RPMI7951 (cell line): Measurements from ENCODE around the gene DPEP1. TPM values are rescaled to one million over a fixed set of nuclear protein-coding genes. Genes with fewer than 3 reads are reported as not detected.
"Not testable (repeated sequence)": the region's sequence is repeated elsewhere in the genome, so short reads cannot be mapped to it uniquely, and the experiment has no call there.

ENCODE experiments used
- DNase-seq: peaks from one replicate; pipeline ENCODE4 v3.0.0-alpha.2; 2012; ENCODE audit warnings: low read depth
- total RNA-seq: library from RNA; depleted of rRNA; stranded (reverse); fragments of >200 nt; shearing (Covaris generic); gene quantifications from 2 replicates; pipeline ENCODE4 v1.2.3, GENCODE V29; 2014

DPEP1 gene
- total RNA-seq, 1 experiment from 2014 or later, result 0.24 TPM

DNA sequence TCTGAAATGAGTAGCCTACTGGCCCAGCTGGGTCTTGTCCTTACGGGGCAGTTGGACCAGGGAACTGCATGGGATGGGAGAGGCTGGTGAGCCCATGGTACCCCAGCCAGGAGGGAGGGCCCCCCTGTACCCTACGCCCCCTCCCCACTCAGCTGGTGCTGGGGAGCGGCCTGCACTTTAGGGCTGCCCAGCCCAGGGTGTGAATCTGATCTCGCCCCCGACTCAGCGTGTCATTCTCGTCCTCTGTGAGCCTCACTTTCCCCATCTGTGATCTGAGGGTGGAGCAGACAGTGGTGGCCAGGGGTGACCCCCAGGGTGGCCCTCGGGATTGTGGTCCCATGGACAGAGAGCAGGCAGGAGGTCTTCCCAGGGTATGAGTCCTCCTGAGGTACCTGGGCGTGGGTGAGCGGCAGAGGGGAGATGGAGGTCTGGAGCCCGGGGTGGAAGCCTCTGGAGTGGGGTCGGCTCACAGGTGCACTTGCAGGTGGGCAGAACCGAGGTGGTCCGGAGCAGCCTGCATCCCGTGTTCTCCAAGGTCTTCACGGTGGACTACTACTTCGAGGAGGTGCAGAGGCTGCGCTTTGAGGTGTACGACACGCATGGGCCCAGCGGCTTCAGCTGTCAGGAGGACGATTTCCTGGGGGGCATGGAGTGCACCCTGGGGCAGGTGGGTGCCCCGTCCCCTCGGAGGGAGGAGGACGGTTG, 36.2 kb upstream of the DPEP1 start:
- DNase-seq, result no peak

DNA sequence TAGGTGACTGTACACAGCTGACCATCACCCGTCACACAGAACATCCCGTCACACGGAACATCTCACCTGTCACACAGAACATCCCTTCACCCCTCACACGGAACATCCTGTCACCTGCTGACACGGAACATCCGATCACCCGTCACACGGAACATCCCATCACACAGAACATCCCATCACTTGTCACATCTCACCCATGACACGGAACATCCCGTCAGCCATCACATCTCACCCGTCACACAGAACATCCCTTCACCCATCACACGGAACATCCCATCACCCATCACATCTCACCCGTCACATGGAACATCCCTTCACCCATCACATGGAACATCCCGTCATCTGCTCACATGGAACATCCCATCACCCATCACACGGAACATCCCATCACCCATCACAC, 34.1 kb upstream of the DPEP1 start:
- no peak for DNase-seq

- peak; percentile 99 for DNase-seq
These were observed 32.3 kb upstream of the DPEP1 start for GRCh38 chr16:89581045-89581695.

DNA sequence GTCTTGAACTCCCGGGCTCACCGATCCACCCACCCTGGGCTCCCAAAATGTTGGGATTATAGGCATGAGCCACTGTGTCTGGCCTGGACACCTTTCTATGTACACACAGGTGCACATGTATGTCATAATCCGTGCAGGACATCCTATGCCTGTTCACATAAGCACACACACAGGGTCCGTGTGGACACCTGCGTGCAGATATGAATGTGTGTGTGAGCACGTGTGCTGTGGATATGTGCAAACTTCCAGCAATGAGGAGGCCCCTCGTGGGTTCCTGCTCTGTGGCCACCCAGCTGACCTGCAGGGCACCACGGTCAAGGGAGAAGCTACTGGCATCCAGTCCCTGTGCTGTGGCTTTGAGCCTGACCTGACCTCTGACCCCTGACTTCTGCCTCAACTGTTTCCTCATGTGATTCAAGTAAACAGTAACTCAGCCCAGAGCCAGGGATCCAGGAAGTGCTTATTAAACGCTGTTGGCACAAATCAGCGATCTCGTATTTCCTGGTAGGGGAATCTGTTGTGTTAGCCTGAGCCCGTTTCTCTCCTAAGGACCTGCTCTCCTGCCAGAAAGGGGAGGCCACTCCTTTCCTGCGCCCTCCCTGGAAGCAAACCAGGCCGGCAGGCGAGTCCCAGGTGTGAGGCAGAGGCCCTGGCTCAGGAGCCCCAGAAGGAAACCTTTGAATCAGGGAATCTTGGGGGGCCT, 31.4 kb upstream of the DPEP1 start:
- peak; percentile 47 for DNase-seq

GRCh38 chr16:89582614-89583196, 30.7 kb upstream of the DPEP1 start:
- no peak for DNase-seq

DNA sequence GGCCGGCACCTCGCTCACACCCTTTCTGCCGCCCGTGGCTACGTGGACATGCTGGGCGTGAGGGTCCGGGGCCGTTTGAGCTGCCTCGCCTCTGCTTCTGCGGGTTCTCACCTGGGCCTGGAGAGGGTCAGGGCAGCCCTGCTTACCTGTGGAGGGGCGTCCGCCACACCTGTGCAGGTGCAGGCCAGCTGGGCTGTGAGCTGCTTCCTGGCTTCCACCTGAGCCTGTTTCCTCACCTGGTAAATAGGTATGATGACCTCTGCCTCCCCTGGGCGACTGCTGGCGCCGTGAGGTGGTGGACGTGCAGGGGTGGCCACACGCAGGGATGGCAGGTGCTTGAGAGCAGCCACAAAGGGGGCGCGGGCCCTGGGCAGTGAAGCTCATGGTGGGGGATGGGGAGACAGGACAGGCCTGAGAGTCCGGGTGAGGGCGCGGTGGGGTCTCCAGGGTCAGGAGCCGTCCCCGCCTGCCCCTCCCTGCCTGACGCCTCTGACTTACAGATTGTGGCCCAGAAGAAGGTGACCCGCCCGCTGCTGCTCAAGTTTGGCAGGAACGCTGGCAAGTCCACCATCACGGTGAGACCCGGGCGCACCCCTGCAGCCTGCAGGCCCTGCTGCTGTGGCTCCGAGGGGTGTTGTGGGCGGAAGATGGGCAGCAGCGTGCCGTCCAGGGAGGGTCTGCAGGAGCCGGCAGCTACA, 30.1 kb upstream of the DPEP1 start:
- no peak for DNase-seq

DNA sequence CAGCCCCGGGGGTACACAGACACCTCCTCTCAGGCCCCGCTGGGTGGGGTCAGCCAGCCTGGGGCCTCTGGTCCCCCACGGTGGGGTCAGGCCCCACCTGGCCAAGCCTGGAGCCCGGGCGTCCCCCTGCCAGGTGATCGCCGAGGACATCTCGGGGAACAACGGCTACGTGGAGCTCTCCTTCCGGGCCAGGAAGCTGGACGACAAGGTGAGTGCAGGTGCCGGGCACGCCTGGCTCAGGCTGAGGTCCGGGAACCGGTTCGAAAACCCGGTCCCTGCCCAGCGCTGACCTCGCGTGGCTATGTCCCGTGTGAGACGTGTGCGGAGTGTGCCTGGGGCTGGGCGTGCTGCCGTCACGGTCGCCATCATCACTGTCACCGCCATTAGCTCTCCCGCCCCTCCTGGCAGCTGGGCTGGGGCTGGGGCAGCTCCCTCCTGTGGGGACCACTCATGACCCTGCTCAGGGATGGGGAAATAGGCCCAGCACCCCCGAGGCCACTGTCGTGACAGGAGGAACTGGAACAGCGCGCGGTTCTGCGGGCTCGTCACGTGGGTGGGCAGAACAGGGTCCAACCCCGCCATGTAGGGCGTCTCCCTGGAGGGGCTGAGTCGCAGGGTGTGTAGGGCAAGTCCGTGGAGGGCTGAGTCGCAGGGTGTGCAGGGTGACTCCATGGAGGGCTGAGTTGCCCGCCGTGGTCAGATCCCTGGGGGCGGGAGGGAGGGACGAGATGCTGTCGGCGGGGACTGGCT, 29.4 kb upstream of the DPEP1 start:
- no peak for DNase-seq

DNA sequence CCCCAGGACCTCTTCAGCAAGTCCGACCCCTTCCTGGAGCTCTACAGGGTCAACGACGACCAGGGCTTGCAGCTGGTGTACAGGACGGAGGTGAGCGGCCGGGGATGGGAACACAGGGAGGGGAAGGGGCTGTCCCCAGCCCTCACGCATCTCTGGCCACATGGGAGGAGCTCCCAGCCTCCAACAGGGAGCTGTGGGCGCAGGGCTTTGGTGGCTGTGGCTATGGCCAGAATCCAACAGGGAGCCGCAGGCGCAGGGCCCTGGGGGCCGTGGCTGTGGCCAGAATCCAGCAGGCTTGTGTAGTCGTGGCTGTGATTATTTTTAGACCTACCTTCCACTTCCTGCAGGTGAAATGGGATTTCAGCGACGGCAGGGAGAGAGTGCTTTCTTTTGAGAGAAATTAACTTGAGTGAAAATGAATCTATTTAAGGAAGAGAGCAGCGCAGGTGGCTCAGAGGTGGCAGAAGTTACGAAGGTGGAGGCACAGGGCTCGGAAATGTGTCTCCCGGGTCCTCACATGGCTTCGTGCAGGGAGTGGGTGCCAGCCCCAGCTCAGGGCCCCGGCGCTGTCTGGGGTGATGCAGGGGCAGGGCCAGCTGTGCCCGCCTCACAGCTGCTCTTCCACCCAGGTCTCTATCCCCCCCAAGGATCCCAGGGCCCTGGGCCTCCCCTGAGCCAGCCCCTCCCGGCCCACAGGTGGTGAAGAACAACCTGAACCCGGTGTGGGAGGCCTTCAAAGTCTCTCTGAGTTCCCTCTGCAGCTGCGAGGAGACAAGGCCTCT, 28.5 kb upstream of the DPEP1 start:
- peak; percentile 38 for DNase-seq

GRCh38 chr16:89586218-89586617, 27.2 kb upstream of the DPEP1 start:
- DNase-seq, result no peak

GRCh38 chr16:89586853-89587252, 26.6 kb upstream of the DPEP1 start:
- no peak for DNase-seq

GRCh38 chr16:89587676-89588075, 25.8 kb upstream of the DPEP1 start:
- not testable (repeated sequence) for DNase-seq

- no peak for DNase-seq
These were observed 24.9 kb upstream of the DPEP1 start for GRCh38 chr16:89588413-89589109.

- no peak for DNase-seq
These were observed 24.1 kb upstream of the DPEP1 start for GRCh38 chr16:89589241-89589926.

DNA sequence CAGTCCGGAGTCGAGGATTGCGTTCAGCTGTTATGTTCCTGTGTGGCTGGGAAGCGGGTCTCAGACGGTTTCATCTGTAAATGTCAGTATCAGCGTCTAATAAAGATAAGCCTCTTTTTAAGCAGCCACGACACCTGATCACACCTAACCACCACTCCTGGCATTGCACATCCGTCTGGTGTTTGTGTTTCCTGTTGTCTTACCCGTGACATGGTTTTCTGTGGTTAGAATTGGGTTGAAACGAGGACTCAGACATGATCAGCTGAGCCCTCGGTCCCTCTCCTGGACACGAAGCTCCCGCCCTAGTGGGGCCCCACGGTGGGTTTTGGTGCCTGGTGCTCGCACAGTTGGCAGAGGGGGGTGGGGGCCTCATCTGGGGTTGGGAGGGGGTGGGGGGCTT, 19.6 kb upstream of the DPEP1 start:
- DNase-seq, result no peak

GRCh38 chr16:89595330-89596060, 17.9 kb upstream of the DPEP1 start:
- no peak for DNase-seq

GRCh38 chr16:89596061-89596689, 17.3 kb upstream of the DPEP1 start:
- DNase-seq, result no peak

DNA sequence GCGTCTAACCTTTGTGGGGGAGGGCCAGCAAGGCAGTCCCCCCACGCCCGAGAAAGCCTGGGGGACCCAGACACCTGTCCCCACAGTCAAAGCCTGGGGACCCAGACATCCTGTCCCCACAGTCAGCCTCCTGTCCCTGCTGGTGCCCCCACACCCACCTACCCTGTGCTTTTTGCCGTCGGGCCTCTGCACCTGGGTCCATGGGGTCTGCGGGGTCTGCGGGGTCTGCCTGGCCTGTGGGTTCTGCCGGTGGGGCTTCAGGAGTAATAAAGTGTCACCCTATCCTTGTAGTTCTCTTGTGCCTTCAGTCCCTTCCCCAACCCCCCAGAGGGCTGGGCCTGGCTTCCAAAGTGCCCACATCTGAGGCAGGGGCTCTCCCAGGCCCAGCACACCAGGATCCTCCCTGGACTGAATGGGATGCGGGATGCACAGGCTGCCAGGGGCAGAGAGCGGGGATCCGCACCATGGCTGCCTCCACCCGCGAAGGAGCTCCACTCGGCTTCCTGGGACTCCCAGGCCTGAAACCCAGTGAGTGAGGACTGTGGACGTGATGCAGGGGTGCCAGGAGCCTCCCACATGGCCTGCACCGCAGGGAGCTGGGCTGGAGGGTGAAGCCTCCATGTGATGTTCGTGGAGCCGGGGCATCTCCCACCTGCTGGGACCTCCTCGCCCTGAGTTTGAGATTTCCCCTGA, 16.3 kb upstream of the DPEP1 start:
- DNase-seq, result no peak
